Transverse colon (tissue), 4 donors: ENCODE data around the gene PDPN. TPM values are rescaled to one million over a fixed set of nuclear protein-coding genes. Genes with fewer than 3 reads are reported as not detected.

Source experiments
- DNase-seq: peaks from one replicate; pipeline ENCODE4 v3.0.0-alpha.2; 2019
- H3K27ac ChIP-seq, 4 donors: fragments of 200-600 bp; sonication (generic); 2 replicates each; pipeline ENCODE4 v1.5.1; 2016 to 2018; ENCODE audit warnings: inconsistent platforms in 4 of 4
- H3K27me3 ChIP-seq: fragments of 200-600 bp; sonication (generic); 2 replicates; pipeline ENCODE4 v1.5.1; 2017; ENCODE audit warnings: inconsistent platforms
- H3K36me3 ChIP-seq, 4 donors: fragments of 200-600 bp; sonication (generic); 2 replicates each; pipeline ENCODE4 v1.5.1; 2017 to 2019; ENCODE audit warnings: inconsistent platforms in 4 of 4
- H3K4me1 ChIP-seq, 4 donors: fragments of 200-600 bp; sonication (generic); 2 replicates each; pipeline ENCODE4 v1.5.1; 2017 to 2020; ENCODE audit warnings: inconsistent platforms in 4 of 4
- H3K4me3 ChIP-seq, 4 donors: fragments of 200-600 bp; sonication (generic); 1 replicate in 1 of 4; 2 replicates in 3 of 4; pipeline versions ENCODE4 v1.5.1 to v1.6.1; 2017 to 2019; ENCODE audit warnings: inconsistent platforms in 4 of 4
- H3K9me3 ChIP-seq, 2 donors: fragments of 200-600 bp; sonication (generic); 2 replicates each; pipeline ENCODE4 v1.5.1; 2017 to 2019; ENCODE audit warnings: inconsistent platforms in 2 of 2
- EP300 ChIP-seq: sonication (generic); formaldehyde crosslinking; IDR thresholded peaks from one replicate; pipeline ENCODE4 v1.6.1; 2017; ENCODE audit warnings: antibody characterized with exemption, low read depth
- POLR2A ChIP-seq: fragments of 450-650 bp; IDR thresholded peaks from one replicate; pipeline ENCODE4 v1.6.1; 2016; ENCODE audit warnings: antibody characterized with exemption, mild to moderate bottlenecking, moderate library complexity
- POLR2AphosphoS5 ChIP-seq, 3 donors: sonication (generic); formaldehyde crosslinking; IDR thresholded peaks; one replicate each; pipeline ENCODE4 v1.6.1; 2016; ENCODE audit warnings: antibody characterized with exemption in 3 of 3
- WGBS, 2 donors: methylation state at CpG; one replicate each; pipeline ENCODE4 v1.1.5; 2018; ENCODE audit warnings: low coverage in 1 of 2; 5-methylcytosine and 5-hydroxymethylcytosine counted together
- in situ Hi-C, 4 donors: fragments of 200-750 bp; cut with MboI; loops; one replicate each; pipeline versions ENCODE4 v1.15.0 to v1.15.1; 2017; ENCODE audit warnings: low sequenced_read_pairs in 3 of 4, low pct_ligation_motif_present in 1 of 4, low pct_unique_long_range_greater_than_20kb in 1 of 4
- intact Hi-C: fragments of 100-400 bp; cut with DNase I; formaldehyde crosslinking; loops from one replicate; pipeline ENCODE4 v1.15.1; 2023; ENCODE audit warnings: low total_unique reads
- total RNA-seq, 4 donors: library from RNA; depleted of rRNA; stranded (reverse); fragments of >200 nt; gene quantifications; one replicate each; pipeline ENCODE4 v1.1.0, GENCODE V29; 2016
- TF ChIP-seq, protein P1 (sequence below), 5 experiments: fragments of 200-600 bp in 3 of 5; fragments of 450-650 bp in 2 of 5; sonication (generic) in 3 of 5; IDR thresholded peaks; 1 replicate in 2 of 5; 2 replicates in 3 of 5; pipeline ENCODE4 v1.5.1; 2016 to 2017; ENCODE audit warnings: antibody characterized with exemption in 5 of 5, inconsistent platforms in 3 of 5, mild to moderate bottlenecking in 2 of 5, moderate library complexity in 1 of 5

Gene PDPN
- total RNA-seq, 4 donors from 2014 or later, result 3.4 to 11.7 (median 5.6) TPM

DNA sequence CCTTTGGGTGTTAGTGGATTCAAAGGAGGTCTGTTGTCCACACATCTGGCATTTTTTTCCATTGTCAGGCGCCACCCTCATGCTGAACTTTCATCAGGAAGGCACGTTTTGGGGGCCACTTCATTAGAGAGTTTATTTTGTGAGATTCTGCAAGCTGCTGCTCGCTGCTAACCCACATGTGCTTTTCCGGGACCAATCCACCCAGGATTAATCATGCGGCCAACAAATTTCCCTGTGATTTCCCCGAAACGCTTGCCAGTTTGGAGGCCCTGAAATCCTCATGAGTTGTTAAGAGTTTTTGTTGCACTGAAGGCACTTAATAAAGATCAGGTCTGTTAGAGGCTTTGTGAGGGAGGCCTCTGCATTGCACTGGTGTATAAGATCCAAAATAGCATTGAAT is 2.4 kb downstream of the PDPN start:
- no peak for TF ChIP-seq EP300
- no peak for TF ChIP-seq POLR2A
- TF ChIP-seq, protein P1, sequence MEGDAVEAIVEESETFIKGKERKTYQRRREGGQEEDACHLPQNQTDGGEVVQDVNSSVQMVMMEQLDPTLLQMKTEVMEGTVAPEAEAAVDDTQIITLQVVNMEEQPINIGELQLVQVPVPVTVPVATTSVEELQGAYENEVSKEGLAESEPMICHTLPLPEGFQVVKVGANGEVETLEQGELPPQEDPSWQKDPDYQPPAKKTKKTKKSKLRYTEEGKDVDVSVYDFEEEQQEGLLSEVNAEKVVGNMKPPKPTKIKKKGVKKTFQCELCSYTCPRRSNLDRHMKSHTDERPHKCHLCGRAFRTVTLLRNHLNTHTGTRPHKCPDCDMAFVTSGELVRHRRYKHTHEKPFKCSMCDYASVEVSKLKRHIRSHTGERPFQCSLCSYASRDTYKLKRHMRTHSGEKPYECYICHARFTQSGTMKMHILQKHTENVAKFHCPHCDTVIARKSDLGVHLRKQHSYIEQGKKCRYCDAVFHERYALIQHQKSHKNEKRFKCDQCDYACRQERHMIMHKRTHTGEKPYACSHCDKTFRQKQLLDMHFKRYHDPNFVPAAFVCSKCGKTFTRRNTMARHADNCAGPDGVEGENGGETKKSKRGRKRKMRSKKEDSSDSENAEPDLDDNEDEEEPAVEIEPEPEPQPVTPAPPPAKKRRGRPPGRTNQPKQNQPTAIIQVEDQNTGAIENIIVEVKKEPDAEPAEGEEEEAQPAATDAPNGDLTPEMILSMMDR (IDR thresholded peaks at IDR 0.05), result no peak
- TF ChIP-seq POLR2AphosphoS5 (IDR thresholded peaks at IDR 0.05), result no peak
- Histone ChIP-seq H3K4me1 (no peaks in the 10 kb centered on the region), H3K27ac (peak overlapping the region; percentile 47 to 82 (median 73)), H3K4me3 (no peak overlapping the region), H3K27me3 (peaks cover 48% of the 10 kb centered on the region), H3K36me3 (no peaks in the 10 kb centered on the region), H3K9me3 (no peaks in the 10 kb centered on the region)
- DNase-seq, result no peak
- in situ Hi-C loops, result no loop called here
- intact Hi-C loops, result no loop called here
- 59 to 61% methylated on average over 5 to 7 of the region's 7 CpGs for WGBS, 2 donors

DNA sequence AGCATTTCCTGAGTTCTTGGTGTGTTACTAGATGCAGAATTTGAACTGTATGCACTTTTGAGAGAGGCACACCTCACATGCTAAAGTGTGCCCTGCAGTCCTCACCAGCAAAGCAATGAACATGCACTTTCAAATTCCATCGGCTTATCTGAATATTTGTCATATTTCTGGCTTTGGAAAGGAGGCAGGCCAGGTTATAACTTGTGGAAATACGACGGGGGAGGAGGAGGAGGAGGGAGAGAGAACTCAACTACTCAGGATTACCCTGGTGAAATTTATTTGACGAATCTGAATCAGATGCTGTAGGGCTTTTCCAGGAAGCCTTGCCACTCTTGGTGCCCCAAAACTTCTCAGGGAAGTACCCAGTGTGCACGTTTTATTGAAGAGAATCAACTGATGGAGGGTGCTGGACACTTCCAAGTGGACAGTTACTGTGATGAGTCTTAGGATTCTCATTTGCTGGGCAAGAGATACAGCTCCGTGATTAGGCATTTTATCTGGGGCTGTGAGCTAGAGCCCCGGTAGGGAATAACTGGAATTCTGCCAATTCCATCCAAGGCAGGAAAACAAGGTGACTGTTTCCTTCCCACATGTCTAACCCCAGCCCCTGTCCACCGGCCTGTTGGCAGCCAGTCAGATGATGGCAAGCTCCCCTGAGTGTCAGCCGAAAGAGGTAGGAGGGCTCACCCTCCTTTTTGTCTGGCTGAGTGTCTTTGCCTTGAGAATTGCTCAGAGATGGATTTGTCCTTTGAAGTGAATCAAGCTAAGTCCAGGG is 3.8 kb downstream of the PDPN start:
- Histone ChIP-seq H3K4me3 (no peak overlapping the region), H3K9me3 (no peaks in the 10 kb centered on the region), H3K27me3 (peaks cover 37% of the 10 kb centered on the region), H3K4me1 (no peaks in the 10 kb centered on the region), H3K27ac (no peak overlapping the region), H3K36me3 (no peaks in the 10 kb centered on the region)
- TF ChIP-seq EP300 (no peak), POLR2AphosphoS5 (IDR thresholded peaks at IDR 0.05) (no peak), POLR2A (no peak)
- TF ChIP-seq, protein P1 (IDR thresholded peaks at IDR 0.05), result no peak
- no peak for DNase-seq
- intact Hi-C loops (no loop called here), in situ Hi-C loops (no loop called here)
- WGBS, 2 donors, result 52% methylated on average over 8 of the region's 9 CpGs; no CpG with 5 or more reads in 1 of the 2 donors

DNA sequence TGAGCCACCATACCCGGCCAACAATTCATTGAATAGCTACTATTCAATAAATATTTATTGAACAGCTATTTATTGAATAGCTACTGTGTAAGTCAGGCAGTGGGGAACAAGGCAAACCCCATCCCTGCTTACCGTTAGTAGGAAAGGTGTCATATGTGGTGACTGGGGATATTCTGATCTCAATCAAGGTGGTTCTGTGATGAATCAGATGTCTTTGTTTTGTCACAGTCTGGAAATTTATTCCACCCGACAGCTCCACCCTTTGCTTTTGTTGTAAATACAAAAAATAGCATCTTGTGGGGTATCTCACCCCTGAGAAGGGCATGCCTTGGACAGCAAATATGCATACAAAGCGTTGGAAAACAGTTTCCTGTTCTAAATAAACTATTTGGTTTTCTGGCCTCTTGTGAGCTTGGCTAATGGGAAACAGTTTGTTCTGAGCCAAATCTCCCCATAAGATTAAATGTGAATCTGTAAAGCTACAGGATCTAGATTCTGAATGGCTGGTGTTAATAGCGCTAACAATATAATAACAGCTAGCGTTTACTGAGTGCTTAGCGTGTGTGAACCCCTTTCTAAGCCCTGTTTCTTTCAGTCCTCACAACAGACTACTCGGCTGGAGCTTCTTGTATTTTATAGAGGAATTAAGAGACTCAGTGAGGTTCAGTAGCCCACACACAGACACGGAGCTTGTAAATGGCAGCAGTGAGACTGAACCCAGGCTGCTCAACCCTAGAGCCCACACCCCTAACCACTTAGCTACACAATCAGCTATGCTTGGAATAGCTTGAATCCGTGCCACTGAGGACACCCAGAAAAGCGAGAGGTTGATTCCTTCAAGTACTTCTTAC is 5.5 kb downstream of the PDPN start:
- intact Hi-C loops, result no loop called here
- no peak for DNase-seq
- Histone ChIP-seq H3K36me3 (no peaks in the 10 kb centered on the region), H3K27ac (no peak overlapping the region), H3K4me1 (peaks cover 0 to 7% (median under 1%) of the 10 kb centered on the region in 4 donors), H3K4me3 (no peak overlapping the region), H3K9me3 (no peaks in the 10 kb centered on the region), H3K27me3 (peaks cover 20% of the 10 kb centered on the region)
- in situ Hi-C loops, result no loop called here
- TF ChIP-seq, protein P1 (IDR thresholded peaks at IDR 0.05), result no peak
- TF ChIP-seq EP300 (no peak), POLR2A (no peak), POLR2AphosphoS5 (IDR thresholded peaks at IDR 0.05) (no peak)
- WGBS, 2 donors, result 71 to 86% methylated on average over 7 to 11 of the region's 11 CpGs

DNA sequence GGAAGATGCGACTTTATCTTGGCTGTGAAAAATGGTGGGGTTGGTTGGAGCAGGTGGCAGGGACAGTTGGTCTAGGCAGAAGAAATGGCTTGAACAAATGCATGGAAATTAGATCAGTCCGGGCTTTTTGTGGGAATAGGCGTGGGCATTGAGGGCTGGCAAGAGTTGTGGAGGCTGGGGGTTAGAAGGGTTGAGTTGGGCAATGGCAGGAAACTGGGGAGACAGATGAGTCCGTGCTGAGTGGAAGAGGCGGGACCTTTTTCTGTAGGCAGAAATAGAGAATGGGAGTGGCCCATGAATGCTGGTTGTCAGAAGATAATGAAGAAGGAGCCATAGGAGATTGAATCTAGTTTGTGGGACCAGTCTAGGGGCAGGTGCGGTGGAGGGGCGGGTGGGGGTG is 6.9 kb downstream of the PDPN start:
- WGBS, 2 donors, result 83 to 86% methylated on average over 4 to 7 of the region's 7 CpGs
- in situ Hi-C loops, result no loop called here
- H3K27ac ChIP-seq, result no peak overlapping the region

More for the DNA sequence above, 6.9 kb downstream of the PDPN start:
- TF ChIP-seq, protein P1 (IDR thresholded peaks at IDR 0.05), result no peak
- TF ChIP-seq POLR2A (no peak), POLR2AphosphoS5 (IDR thresholded peaks at IDR 0.05) (no peak), EP300 (no peak)
- Histone ChIP-seq H3K9me3 (no peaks in the 10 kb centered on the region), H3K4me1 (peaks cover 0 to 7% (median 3%) of the 10 kb centered on the region in 4 donors), H3K36me3 (no peaks in the 10 kb centered on the region), H3K4me3 (no peak overlapping the region), H3K27me3 (peaks cover 6% of the 10 kb centered on the region)
- no peak for DNase-seq
- intact Hi-C loops, result no loop called here
